K562 (cell line): ENCODE results near the gene RHO. TPM values are rescaled to one million over a fixed set of nuclear protein-coding genes. Genes with fewer than 3 reads are reported as not detected.

ENCODE experiments used
- ATAC-seq: fragments of 200-7000 bp; cut with Tn5 transposase; 3 replicates; pipeline ENCODE4 v1.9.1; 2020; ENCODE audit warnings: moderate library complexity
- BruUV-seq: library from RNA; stranded (reverse); fragments of 400-500 nt; replicated peaks from 2 replicates; lab custom pipeline; 2021; lab: Mats Ljungman, UMichigan
- CTCF ChIA-PET: fragments of 300-600 bp; formaldehyde crosslinking; extraction: SDS; loops from one replicate; lab custom pipeline; 2021; ENCODE audit warnings: low intra/inter-chr PET ratio; lab: Yijun Ruan, JAX
- POLR2A ChIA-PET: fragments of 300-600, 350-650 bp; sonication (Branson Sonifier 250); formaldehyde crosslinking; extraction: SDS; loops from one replicate; lab custom pipeline; 2021; ENCODE audit warnings: antibody characterized with exemption, inconsistent platforms; lab: Yijun Ruan, JAX
- DNase-seq, 4 experiments: peaks; one replicate each; pipeline versions ENCODE4 v3.0.0 to v3.0.0-alpha.2; 2011 to 2018; ENCODE audit warnings: low spot score in 3 of 4, mixed read lengths in 3 of 4; ENCODE audit errors: extremely low read depth in 1 of 4
- FAIRE-seq: peaks from 2 replicates; lab custom pipeline; 2011; peaks lifted over from hg19 to GRCh38; lab: Jason Lieb, UNC
- H2AFZ ChIP-seq: 2 replicates; pipeline ENCODE4 v1.6.0; 2011; ENCODE audit warnings: low read depth, low read length, control low read depth, inconsistent platforms
- H3K27ac ChIP-seq: fragments of 200-600 bp; 3 replicates; pipeline ENCODE4 v1.8.0; 2011; ENCODE audit warnings: low read depth, mild to moderate bottlenecking, control low read depth, inconsistent platforms, low read length, moderate library complexity, mixed read lengths; ENCODE audit errors: extremely low read depth
- H3K27me3 ChIP-seq, 2 experiments: fragments of 300-600 bp in 1 of 2; 2 replicates in 1 of 2; 3 replicates in 1 of 2; pipeline versions ENCODE4 v1.6.0 to v1.8.0; 2011; ENCODE audit warnings: inconsistent platforms in 2 of 2, low read length in 2 of 2, mild to moderate bottlenecking in 1 of 2, mixed read lengths in 1 of 2, moderate library complexity in 1 of 2; ENCODE audit not compliant: control insufficient read depth in 2 of 2, insufficient read depth in 2 of 2
- H3K36me3 ChIP-seq: fragments of 300-600 bp; 3 replicates; pipeline ENCODE4 v1.8.0; 2011; ENCODE audit warnings: mild to moderate bottlenecking, low read length, inconsistent platforms; ENCODE audit not compliant: control insufficient read depth, insufficient read depth
- H3K4me1 ChIP-seq, 2 experiments: fragments of 200-600 bp in 1 of 2; replicated peaks in 1 of 2; 2 replicates in 1 of 2; 3 replicates in 1 of 2; pipeline versions ENCODE4 v1.5.1 to v1.8.0; 2011; ENCODE audit warnings: inconsistent platforms in 2 of 2, low read length in 2 of 2, mild to moderate bottlenecking in 1 of 2, mixed read lengths in 1 of 2, moderate library complexity in 1 of 2; ENCODE audit not compliant: control insufficient read depth in 2 of 2, insufficient read depth in 2 of 2
- H3K4me2 ChIP-seq: 2 replicates; pipeline ENCODE4 v1.6.1; 2011; ENCODE audit warnings: low read length, control low read depth, inconsistent platforms, mixed read lengths; ENCODE audit not compliant: insufficient read depth
- H3K4me3 ChIP-seq: fragments of 200-600 bp; sonication (generic), shearing (Covaris generic); 2 replicates; pipeline ENCODE4 v1.5.1; 2016; ENCODE audit warnings: control low read depth, inconsistent platforms
- H3K79me2 ChIP-seq: fragments of 200-600 bp; 3 replicates; pipeline ENCODE4 v1.8.0; 2011; ENCODE audit warnings: low read length, inconsistent platforms; ENCODE audit not compliant: control insufficient read depth, insufficient read depth
- H3K9ac ChIP-seq, 2 experiments: 2 replicates each; pipeline versions ENCODE4 v1.6.0 to v1.6.1; 2011; ENCODE audit warnings: low read depth in 2 of 2, low read length in 2 of 2, control low read depth in 1 of 2, inconsistent platforms in 1 of 2, mild to moderate bottlenecking in 1 of 2, mixed read lengths in 1 of 2; ENCODE audit not compliant: insufficient read depth in 1 of 2
- H3K9me1 ChIP-seq: one replicate; pipeline ENCODE4 v1.6.0; 2011; ENCODE audit warnings: inconsistent platforms, mild to moderate bottlenecking, low read length, moderate library complexity; ENCODE audit not compliant: control insufficient read depth, insufficient read depth
- H3K9me3 ChIP-seq: replicated peaks from 2 replicates; pipeline ENCODE4 v1.5.1; 2011; ENCODE audit warnings: low read depth, low read length, inconsistent platforms; ENCODE audit not compliant: control insufficient read depth, insufficient read depth
- H4K20me1 ChIP-seq: replicated peaks from 2 replicates; pipeline ENCODE4 v1.6.1; 2011; ENCODE audit warnings: low read length, inconsistent platforms, mixed read lengths; ENCODE audit not compliant: control insufficient read depth, insufficient read depth
- MBD1 ChIP-seq: fragments of 250-450 bp; sonication (Bioruptor Pico); IDR thresholded peaks from 2 replicates; pipeline ENCODE4 v1.8.0; 2022; ENCODE audit warnings: inconsistent platforms
- MLLT1 ChIP-seq, 2 experiments: fragments of 450-650 bp; IDR thresholded peaks; 2 replicates each; pipeline ENCODE4 v1.6.1; 2016
- MYC ChIP-seq, 2 experiments: fragments of 250-450 bp in 1 of 2; sonication (Bioruptor Pico) in 1 of 2; IDR thresholded peaks; 2 replicates each; pipeline versions ENCODE4 v1.5.1 to v1.6.1; 2012 to 2021; ENCODE audit warnings: low read depth in 2 of 2, borderline replicate concordance in 1 of 2, improper control_type of control experiment in 1 of 2, low read length in 1 of 2, mild to moderate bottlenecking in 1 of 2, moderate library complexity in 1 of 2
- USF1 ChIP-seq: sonication (generic); formaldehyde crosslinking; IDR thresholded peaks from 2 replicates; pipeline ENCODE4 v1.9.0; 2022; ENCODE audit warnings: mild to moderate bottlenecking, missing genetic modification reagents
- YBX1 ChIP-seq: fragments of 450-650 bp; IDR thresholded peaks from 2 replicates; pipeline ENCODE4 v1.7.1; 2016; ENCODE audit warnings: mild to moderate bottlenecking
- ZNF146 ChIP-seq: IDR thresholded peaks from one replicate; pipeline ENCODE4 v1.6.1; 2018; ENCODE audit warnings: missing compliant biosample characterization; ENCODE audit not compliant: unreplicated experiment
- WGBS: fragments of 100-300 bp; shearing (Covaris generic); methylation state at CpG from one replicate; pipeline ENCODE4 v1.1.6; 2016; ENCODE audit warnings: low coverage, mixed read lengths; ENCODE audit not compliant: insufficient coverage; ENCODE audit errors: missing lambda C conversion rate; 5-methylcytosine and 5-hydroxymethylcytosine counted together
- in situ Hi-C: fragments of 300-500 bp; cut with MboI; formaldehyde crosslinking; loops from 4 replicates; pipeline ENCODE4 v1.15.0; 2018; ENCODE audit warnings: inconsistent platforms, mixed read lengths
- intact Hi-C: fragments of 100-400 bp; cut with micrococcal nuclease; formaldehyde crosslinking; loops from 2 replicates; pipeline ENCODE4 v1.14.2; 2022
- polyA plus RNA-seq, 8 experiments: library from polyadenylated mRNA; depleted of rRNA in 4 of 8; stranded (reverse) in 5 of 8; unstranded in 3 of 8; fragments of >200 nt; fragmentation: Nextera tagmentation in 2 of 8; fragmentation: Illumina TruSeq in 1 of 8; extraction: Ambion mirVana in 2 of 8; extraction: Trizol in 1 of 8; gene quantifications; 2 replicates each; pipeline versions ENCODE4 v1.2.1 to v1.2.3, GENCODE V29; 2011 to 2014; ENCODE audit warnings: inconsistent platforms in 1 of 8, missing spikeins in 1 of 8
- total RNA-seq, 7 experiments: library from RNA; depleted of rRNA in 6 of 7; stranded (reverse); fragments of >200 nt in 6 of 7; fragmentation: Illumina TruSeq in 2 of 7; extraction: Trizol in 2 of 7; gene quantifications; 2 replicates each; pipeline versions ENCODE4 v1.2.1 to v1.2.3, GENCODE V29; 2011 to 2021; ENCODE audit warnings: low replicate concordance in 1 of 7
- TF ChIP-seq, protein P1 (sequence below), 2 experiments: IDR thresholded peaks; 2 replicates each; pipeline ENCODE4 v1.6.1; 2011; ENCODE audit warnings: borderline replicate concordance in 1 of 2, control low read depth in 1 of 2, low read depth in 1 of 2, low read length in 1 of 2, mild to moderate bottlenecking in 1 of 2, mixed read lengths in 1 of 2, moderate library complexity in 1 of 2; ENCODE audit not compliant: insufficient read depth in 1 of 2, insufficient read length in 1 of 2, poor library complexity in 1 of 2, severe bottlenecking in 1 of 2; ENCODE audit errors: extremely low read depth in 1 of 2

Gene RHO
- total and polyA plus RNA-seq, 9 of the 15 experiments (the other 6 are each of a cell fraction or from before 2014, with no cell fraction given) = not detected

DNA sequence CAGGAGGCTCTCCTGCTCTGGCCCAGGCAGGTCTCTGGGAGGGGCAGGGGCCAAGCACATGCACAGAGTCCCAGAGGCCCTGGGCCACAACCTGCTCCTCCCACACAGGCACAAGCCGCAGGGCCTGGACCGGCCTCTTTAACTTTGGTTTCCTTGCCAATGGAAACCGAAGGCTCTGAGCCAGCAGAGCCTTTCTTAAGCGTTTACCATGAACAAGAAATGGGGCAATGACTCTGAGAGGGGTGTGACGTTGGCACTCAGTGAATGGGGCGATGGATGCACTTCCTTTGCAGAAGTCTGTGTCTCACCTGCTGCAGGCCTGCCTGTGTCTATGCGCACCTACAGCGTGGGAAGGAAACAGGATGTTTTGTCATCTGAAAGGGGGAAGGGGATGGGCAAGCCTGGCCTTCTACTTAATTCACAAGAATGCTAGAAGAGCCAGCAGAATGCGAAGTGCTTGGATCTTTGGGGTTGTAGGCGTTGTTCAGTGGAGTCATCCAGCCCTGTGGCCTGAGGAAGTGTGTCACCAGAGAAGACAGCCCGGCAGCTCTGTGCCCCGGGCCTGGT is 46.6 kb upstream of the RHO start:
- peaks cover 26% of the 10 kb centered on the region; the same call in 2 of the 3 replicates for H3K36me3 ChIP-seq
- H4K20me1 ChIP-seq = no peaks in the 10 kb centered on the region
- POLR2A ChIA-PET = interaction anchor here (1.3 to 2.1 kb wide), 2 partner anchors 33 to 42 kb away, joined by 4 read pairs; partner anchors contain the start of genes IFT122 and MBD4
- no peak overlapping the region for H3K4me2 ChIP-seq
- DNase-seq (peak; percentile 22 to 46 (median 24)), FAIRE-seq (no peak)
- H3K9me3 ChIP-seq = no peaks in the 10 kb centered on the region
- intact Hi-C loops = loop anchor here (5.0 kb wide), 1 partner anchor 40 kb away; the partner anchor contains the start of gene IFT122
- BruUV-seq = no TSS peak
- no peaks in the 10 kb centered on the region for H3K9me1 ChIP-seq
- no peak overlapping the region for H3K4me3 ChIP-seq
- TF ChIP-seq MYC (IDR thresholded peaks at IDR 0.05; ENCODE audit: low read depth, low read length) (0 out of 2 replicates have a peak, but pooled peaks have one; percentile 25), MYC (CRISPR knock-in tag; IDR thresholded peaks at IDR 0.05; ENCODE audit: borderline replicate concordance, low read depth) (no peak; the same call in 1 of the 2 replicates), MLLT1 (IDR thresholded peaks at IDR 0.05) (no peak), YBX1 (no peak), MBD1 (CRISPR knock-in tag) (no peak), ZNF146 (CRISPR knock-in tag) (no peak), USF1 (CRISPR knock-in tag) (no peak)
- TF ChIP-seq, protein P1, sequence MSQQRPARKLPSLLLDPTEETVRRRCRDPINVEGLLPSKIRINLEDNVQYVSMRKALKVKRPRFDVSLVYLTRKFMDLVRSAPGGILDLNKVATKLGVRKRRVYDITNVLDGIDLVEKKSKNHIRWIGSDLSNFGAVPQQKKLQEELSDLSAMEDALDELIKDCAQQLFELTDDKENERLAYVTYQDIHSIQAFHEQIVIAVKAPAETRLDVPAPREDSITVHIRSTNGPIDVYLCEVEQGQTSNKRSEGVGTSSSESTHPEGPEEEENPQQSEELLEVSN (IDR thresholded peaks at IDR 0.05; ENCODE audit: borderline replicate concordance in 1 of 2, extremely low read depth in 1 of 2, insufficient read depth in 1 of 2, insufficient read length in 1 of 2, low read depth in 1 of 2, low read length in 1 of 2, poor library complexity in 1 of 2, severe bottlenecking in 1 of 2) = peak in 1 of 2 experiments; percentile 12
- TF ChIP-seq, all 486 proteins: peak for 2
- WGBS = 55% methylated on average over 8 of the region's 12 CpGs
- CTCF ChIA-PET = no interaction called here
- no peaks in the 10 kb centered on the region for H3K79me2 ChIP-seq
- H3K27ac ChIP-seq = no peak overlapping the region; the same call in 2 of the 3 replicates
- peak; percentile 78 for ATAC-seq
- peak overlapping the region in 1 of 2 experiments; percentile 72; a peak in 2 of 4 replicates for H3K9ac ChIP-seq
- H3K27me3 ChIP-seq = no peaks in the 10 kb centered on the region
- in situ Hi-C loops = loop anchor here (5.0 kb wide), 2 partner anchors 350 to 615 kb away; no protein-coding TSS in a partner anchor
- H2AFZ ChIP-seq = no peak overlapping the region
- H3K4me1 ChIP-seq = peaks cover 14 to 21% of the 10 kb centered on the region in 2 experiments; a peak in 4 of 5 replicates
